Sigmoid colon (tissue), 7 donors: ENCODE measurements around the gene CR1L. TPM values are rescaled to one million over a fixed set of nuclear protein-coding genes. Genes with fewer than 3 reads are reported as not detected.
"Not testable (repeated sequence)": the region's sequence is repeated elsewhere in the genome, so short reads cannot be mapped to it uniquely, and the experiment has no call there.

Experiments used
- DNase-seq: peaks from one replicate; pipeline ENCODE4 v3.0.0-alpha.2; 2019
- H3K27ac ChIP-seq, 4 donors: fragments of 200-600 bp; sonication (generic); one replicate each; pipeline ENCODE4 v1.5.1; 2016 to 2019; ENCODE audit warnings: mild to moderate bottlenecking in 1 of 4
- H3K27me3 ChIP-seq, 3 donors: fragments of 200-600 bp; sonication (generic); one replicate each; pipeline ENCODE4 v1.5.1; 2019; ENCODE audit warnings: mild to moderate bottlenecking in 1 of 3
- H3K36me3 ChIP-seq, 4 donors: fragments of 200-600 bp; sonication (generic); one replicate each; pipeline ENCODE4 v1.5.1; 2016 to 2019
- H3K4me1 ChIP-seq, 4 donors: fragments of 200-600 bp; sonication (generic); one replicate each; pipeline ENCODE4 v1.5.1; 2017 to 2019
- H3K4me3 ChIP-seq, 4 donors: fragments of 200-600 bp; sonication (generic); one replicate each; pipeline ENCODE4 v1.5.1; 2017 to 2019; ENCODE audit warnings: mild to moderate bottlenecking in 2 of 4, moderate library complexity in 1 of 4
- H3K9me3 ChIP-seq, 4 donors: fragments of 200-600 bp in 3 of 4; sonication (generic) in 3 of 4; one replicate each; pipeline versions ENCODE4 v1.5.1 to v1.6.1; 2013 to 2019
- CTCF ChIP-seq, 4 experiments: fragments of 450-650 bp in 3 of 4; fragments of 200-600 bp in 1 of 4; IDR thresholded peaks; one replicate each; pipeline ENCODE4 v1.5.1; 2016 to 2019; ENCODE audit warnings: antibody characterized with exemption in 4 of 4, mild to moderate bottlenecking in 3 of 4, moderate library complexity in 2 of 4
- EP300 ChIP-seq, 4 donors: sonication (generic); formaldehyde crosslinking; IDR thresholded peaks; one replicate each; pipeline ENCODE4 v1.6.1; 2017; ENCODE audit warnings: antibody characterized with exemption in 4 of 4
- POLR2A ChIP-seq, 2 donors: fragments of 450-650 bp; IDR thresholded peaks; one replicate each; pipeline ENCODE4 v1.6.1; 2016; ENCODE audit warnings: antibody characterized with exemption in 2 of 2, mild to moderate bottlenecking in 2 of 2, moderate library complexity in 2 of 2
- POLR2AphosphoS5 ChIP-seq, 4 donors: sonication (generic); formaldehyde crosslinking; IDR thresholded peaks; one replicate each; pipeline ENCODE4 v1.6.1; 2017; ENCODE audit warnings: antibody characterized with exemption in 4 of 4
- WGBS, 2 donors: extraction: QIAGEN DNeasy Blood & Tissue Kit; methylation state at CpG; one replicate each; pipeline ENCODE4 v1.1.7; 2013; 5-methylcytosine and 5-hydroxymethylcytosine counted together
- intact Hi-C: fragments of 100-400 bp; cut with DNase I; formaldehyde crosslinking; loops from one replicate; pipeline ENCODE4 v1.15.1; 2023
- polyA plus RNA-seq, 3 donors: library from polyadenylated mRNA; stranded (reverse); fragments of 200-250 nt; gene quantifications; one replicate each; pipeline ENCODE4 v1.2.3, GENCODE V29; 2013
- total RNA-seq, 4 donors: library from RNA; depleted of rRNA; stranded (reverse); fragments of >200 nt; gene quantifications; one replicate each; pipeline ENCODE4 v1.1.0, GENCODE V29; 2016
- donor health status: healthy with polysubstance abuse.
- donor health status: Bipolar disorder and iron deficiency.
- donor health status: healthy.

The CR1L gene
- total and polyA plus RNA-seq, 7 donors, result 0.73 TPM; not detected in 6

- H3K36me3 ChIP-seq, H3K27ac ChIP-seq, H3K4me3 ChIP-seq, DNase-seq, intact Hi-C loops, H3K9me3 ChIP-seq, H3K4me1 ChIP-seq, H3K27me3 ChIP-seq: not testable (repeated sequence)
- WGBS, 2 donors, result 14 to 42% methylated on average over 6 of the region's 6 CpGs
These were observed 93.3 kb downstream of the CR1L start for GRCh38 chr1:207738158-207738659.

- no peaks in the 10 kb centered on the region for H3K27me3 ChIP-seq
- no peaks in the 10 kb centered on the region for H3K9me3 ChIP-seq
- WGBS, 2 donors, result 78 to 85% methylated on average over 2 of the region's 2 CpGs
- no peak for DNase-seq
- H3K4me1 ChIP-seq, result no peaks in the 10 kb centered on the region
- intact Hi-C loops, result no loop called here
- H3K4me3 ChIP-seq, result no peak overlapping the region
- H3K27ac ChIP-seq, result no peak overlapping the region
- no peaks in the 10 kb centered on the region for H3K36me3 ChIP-seq
- TF ChIP-seq POLR2A (IDR thresholded peaks at IDR 0.05), result no peak
- no peak for TF ChIP-seq POLR2AphosphoS5 (IDR thresholded peaks at IDR 0.05)
- TF ChIP-seq CTCF (IDR thresholded peaks at IDR 0.05), result no peak
- TF ChIP-seq EP300 (IDR thresholded peaks at IDR 0.05), result no peak
These were observed 95.3 kb downstream of the CR1L start for GRCh38 chr1:207740207-207740606.

- no peak for TF ChIP-seq POLR2A (IDR thresholded peaks at IDR 0.05)
- TF ChIP-seq POLR2AphosphoS5 (IDR thresholded peaks at IDR 0.05), result no peak
- TF ChIP-seq EP300 (IDR thresholded peaks at IDR 0.05), result no peak
- TF ChIP-seq CTCF (IDR thresholded peaks at IDR 0.05), result no peak
- Histone ChIP-seq H3K9me3 (no peaks in the 10 kb centered on the region), H3K27me3 (no peaks in the 10 kb centered on the region), H3K4me3 (no peak overlapping the region), H3K36me3 (no peaks in the 10 kb centered on the region), H3K27ac (no peak overlapping the region), H3K4me1 (no peaks in the 10 kb centered on the region)
- no peak for DNase-seq
- intact Hi-C loops, result no loop called here
- 92 to 95% methylated on average over 3 of the region's 3 CpGs for WGBS, 2 donors
These were observed 98.1 kb downstream of the CR1L start for GRCh38 chr1:207742850-207743555.

GRCh38 chr1:207744000-207744534, 99.1 kb downstream of the CR1L start:
- no peaks in the 10 kb centered on the region for H3K27me3 ChIP-seq
- TF ChIP-seq EP300 (IDR thresholded peaks at IDR 0.05), result no peak
- no peak for TF ChIP-seq POLR2A (IDR thresholded peaks at IDR 0.05)
- DNase-seq, result no peak
- H3K36me3 ChIP-seq, result no peaks in the 10 kb centered on the region
- no peaks in the 10 kb centered on the region for H3K4me1 ChIP-seq
- 92 to 96% methylated on average over 4 of the region's 4 CpGs for WGBS, 2 donors
- intact Hi-C loops, result no loop called here
- no peak overlapping the region for H3K27ac ChIP-seq
- no peaks in the 10 kb centered on the region for H3K9me3 ChIP-seq
- H3K4me3 ChIP-seq, result no peak overlapping the region

GRCh38 chr1:207745285-207745684, 100.4 kb downstream of the CR1L start:
- intact Hi-C loops, result no loop called here
- WGBS, 2 donors, result 83 to 84% methylated on average over 1 of the region's 1 CpG

More at GRCh38 chr1:207745285-207745684, 100.4 kb downstream of the CR1L start:
- TF ChIP-seq CTCF (IDR thresholded peaks at IDR 0.05), result no peak
- TF ChIP-seq POLR2AphosphoS5 (IDR thresholded peaks at IDR 0.05), result no peak
- no peak for TF ChIP-seq POLR2A (IDR thresholded peaks at IDR 0.05)
- no peak for TF ChIP-seq EP300 (IDR thresholded peaks at IDR 0.05)
- Histone ChIP-seq H3K4me1 (no peaks in the 10 kb centered on the region), H3K9me3 (no peaks in the 10 kb centered on the region), H3K4me3 (no peak overlapping the region), H3K27me3 (no peaks in the 10 kb centered on the region), H3K36me3 (no peaks in the 10 kb centered on the region), H3K27ac (no peak overlapping the region)
- DNase-seq, result no peak
